Nephron progenitor cell (in vitro differentiated cells): ENCODE data around the gene UQCRC1.

ENCODE experiments used
- DNase-seq: peaks from one replicate; pipeline ENCODE4 v3.0.0; 2021
- H3K27ac Mint-ChIP-seq: 2 replicates; pipeline ENCODE4 v1.8.0; 2021; ENCODE audit warnings: mild to moderate bottlenecking, moderate library complexity, mixed read lengths
- H3K27me3 Mint-ChIP-seq: 2 replicates; pipeline ENCODE4 v1.8.0; 2021; ENCODE audit warnings: mild to moderate bottlenecking, low read depth, mixed read lengths; ENCODE audit not compliant: poor library complexity
- H3K36me3 Mint-ChIP-seq: 2 replicates; pipeline ENCODE4 v1.8.0; 2021; ENCODE audit warnings: low read depth, mixed read lengths
- H3K4me1 Mint-ChIP-seq: 2 replicates; pipeline ENCODE4 v1.8.0; 2021; ENCODE audit warnings: mixed read lengths
- H3K4me3 Mint-ChIP-seq: 2 replicates; pipeline ENCODE4 v1.8.0; 2021; ENCODE audit warnings: mild to moderate bottlenecking, moderate library complexity, mixed read lengths
- H3K9me3 Mint-ChIP-seq: 2 replicates; pipeline ENCODE4 v1.8.0; 2021; ENCODE audit warnings: mild to moderate bottlenecking, moderate library complexity, mixed read lengths
- TF ChIP-seq, protein P1 (sequence below): fragments of 200-600 bp; sonication (generic); IDR thresholded peaks from 2 replicates; pipeline ENCODE4 v1.5.0; 2021; ENCODE audit warnings: antibody characterized with exemption

The UQCRC1 gene

DNA sequence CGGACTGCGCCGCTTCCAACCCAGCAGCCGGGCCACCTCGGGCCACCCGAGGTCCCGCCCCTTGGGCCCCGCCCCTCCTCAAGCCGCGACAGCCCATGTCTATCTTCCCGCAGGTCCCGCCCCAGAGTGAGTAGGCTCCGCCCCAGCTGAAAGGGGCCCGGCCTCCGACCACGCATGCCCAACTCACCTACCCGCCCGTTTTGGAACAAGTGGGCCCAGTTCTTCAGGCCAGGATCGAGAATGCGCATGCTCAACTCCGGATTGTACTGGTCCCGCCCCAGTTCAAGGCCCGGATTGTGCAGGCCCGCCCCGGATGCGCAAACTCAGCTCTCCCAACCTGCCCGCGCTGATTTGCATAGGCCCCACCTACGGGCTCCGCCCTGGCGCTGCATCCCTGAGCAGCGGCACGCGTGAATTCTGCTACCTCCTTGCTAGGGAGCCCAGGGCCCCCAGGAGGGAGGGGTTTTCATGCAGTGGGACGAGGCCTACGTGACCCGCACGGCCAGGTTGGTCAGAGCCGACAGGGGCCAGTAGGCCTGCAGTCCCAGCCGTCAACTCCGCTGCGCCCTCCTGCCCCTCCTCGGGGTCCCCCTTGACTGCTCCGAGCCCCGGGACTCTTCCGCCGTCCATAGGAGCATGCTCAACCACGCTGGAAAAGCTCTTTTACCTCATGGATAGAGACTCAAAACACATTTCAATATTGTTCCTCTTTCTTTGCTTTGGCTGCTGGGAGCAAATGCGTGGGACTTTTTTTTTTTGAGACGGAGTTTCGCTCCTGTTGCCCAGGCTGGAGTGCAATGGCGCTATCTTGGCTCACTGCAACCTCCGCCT lies 52.4 kb downstream of the UQCRC1 start, which contains the start of gene PFKFB4:
Gene PFKFB4 (minus strand): TSS at position 8 of the 831 bp plus-strand sequence. CDS start 26 bp downstream, outside the sequence.
- Mint-ChIP-seq H3K27ac (peak within 1 kb of the TSS; percentile 98), H3K4me1 (peaks cover 73% of the 10 kb centered on the region), H3K36me3 (peaks cover 8% of the 10 kb centered on the region), H3K27me3 (no peaks in the 10 kb centered on the region), H3K4me3 (peak within 1 kb of the TSS; percentile 92), H3K9me3 (no peaks in the 10 kb centered on the region)
- TF ChIP-seq, protein P1, sequence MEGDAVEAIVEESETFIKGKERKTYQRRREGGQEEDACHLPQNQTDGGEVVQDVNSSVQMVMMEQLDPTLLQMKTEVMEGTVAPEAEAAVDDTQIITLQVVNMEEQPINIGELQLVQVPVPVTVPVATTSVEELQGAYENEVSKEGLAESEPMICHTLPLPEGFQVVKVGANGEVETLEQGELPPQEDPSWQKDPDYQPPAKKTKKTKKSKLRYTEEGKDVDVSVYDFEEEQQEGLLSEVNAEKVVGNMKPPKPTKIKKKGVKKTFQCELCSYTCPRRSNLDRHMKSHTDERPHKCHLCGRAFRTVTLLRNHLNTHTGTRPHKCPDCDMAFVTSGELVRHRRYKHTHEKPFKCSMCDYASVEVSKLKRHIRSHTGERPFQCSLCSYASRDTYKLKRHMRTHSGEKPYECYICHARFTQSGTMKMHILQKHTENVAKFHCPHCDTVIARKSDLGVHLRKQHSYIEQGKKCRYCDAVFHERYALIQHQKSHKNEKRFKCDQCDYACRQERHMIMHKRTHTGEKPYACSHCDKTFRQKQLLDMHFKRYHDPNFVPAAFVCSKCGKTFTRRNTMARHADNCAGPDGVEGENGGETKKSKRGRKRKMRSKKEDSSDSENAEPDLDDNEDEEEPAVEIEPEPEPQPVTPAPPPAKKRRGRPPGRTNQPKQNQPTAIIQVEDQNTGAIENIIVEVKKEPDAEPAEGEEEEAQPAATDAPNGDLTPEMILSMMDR, result no peak
- peak; percentile 99 for DNase-seq

DNA sequence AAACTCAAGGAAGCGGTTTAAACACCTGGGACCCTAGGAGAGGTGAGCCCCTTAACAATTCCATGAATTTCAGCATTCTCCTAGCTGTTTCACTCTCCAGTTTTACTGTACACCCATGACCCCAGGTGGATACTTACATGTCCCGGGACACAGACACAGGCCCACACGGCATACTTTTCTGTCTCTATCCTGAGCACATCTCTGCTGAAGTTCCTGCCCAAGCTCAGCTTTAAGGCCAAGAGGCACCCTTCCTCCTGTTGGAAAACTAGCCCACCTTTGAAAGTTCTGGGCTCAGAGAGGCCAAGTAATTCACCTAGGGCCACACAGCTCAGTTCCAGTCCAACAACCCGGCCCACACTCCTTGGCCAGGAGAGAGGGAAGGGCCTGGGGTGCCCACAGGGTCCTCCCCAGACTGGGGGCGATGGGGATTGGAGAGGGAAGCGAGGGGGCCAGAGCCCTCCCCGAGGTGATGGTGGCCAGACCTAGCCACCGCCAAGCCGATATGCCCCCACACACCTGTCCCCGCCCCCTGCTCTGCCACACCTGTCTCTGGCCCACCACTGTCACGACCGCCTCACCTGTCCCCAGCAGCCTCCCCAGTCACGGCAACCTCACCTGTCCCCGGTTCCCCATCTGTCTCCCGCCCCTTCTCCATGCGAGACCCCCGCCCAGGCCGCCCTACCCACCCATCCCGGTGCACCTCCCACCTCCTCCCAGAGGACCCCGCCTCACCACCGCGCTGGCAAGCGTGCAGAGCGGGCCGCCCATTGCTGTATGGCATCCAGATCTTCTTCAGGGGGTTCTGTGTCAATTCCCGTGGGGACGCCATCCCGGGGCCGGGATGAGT lies 53.3 kb downstream of the UQCRC1 start:
- Mint-ChIP-seq H3K27me3 (no peaks in the 10 kb centered on the region), H3K4me1 (peaks cover 67% of the 10 kb centered on the region), H3K36me3 (peaks cover 8% of the 10 kb centered on the region), H3K9me3 (no peaks in the 10 kb centered on the region), H3K4me3 (peak overlapping the region; percentile 92), H3K27ac (no peak overlapping the region)
- TF ChIP-seq, protein P1, result no peak
- DNase-seq, result no peak

DNA sequence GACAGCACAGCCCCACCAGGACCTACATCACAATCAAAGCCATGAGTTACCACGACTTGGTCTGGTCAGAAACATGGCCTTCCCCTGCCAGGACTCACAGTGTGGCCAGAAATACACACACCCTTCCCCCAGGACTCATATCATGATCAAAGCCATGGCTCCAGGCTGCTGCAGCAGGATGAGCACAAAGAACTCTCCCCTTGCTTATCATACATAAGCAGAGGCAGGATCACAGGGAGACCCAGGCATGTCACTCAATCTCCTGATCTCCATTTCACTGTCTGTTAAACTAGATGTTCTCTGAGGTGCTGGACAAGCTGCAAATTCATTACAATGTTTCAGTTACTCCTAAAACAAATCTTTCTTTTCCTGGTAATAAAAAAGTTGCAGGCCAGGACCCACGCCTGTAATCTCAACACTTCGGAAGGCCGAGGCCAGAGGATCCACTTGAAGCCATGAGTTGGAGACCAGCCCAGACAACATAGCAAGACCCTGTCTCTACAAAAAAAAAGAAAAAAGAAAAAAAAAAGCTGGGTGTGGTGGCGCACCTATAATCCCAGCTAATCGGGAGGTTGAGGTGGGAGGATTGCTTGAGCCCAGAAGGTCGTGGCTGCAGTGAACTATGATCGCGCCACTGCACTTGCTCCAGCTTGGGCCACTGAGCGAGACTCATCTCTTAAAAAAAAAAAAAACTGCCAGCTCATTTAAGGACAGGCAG lies 54.1 kb downstream of the UQCRC1 start:
- Mint-ChIP-seq H3K4me3 (peak overlapping the region; percentile 92), H3K9me3 (no peaks in the 10 kb centered on the region), H3K27ac (peak overlapping the region; percentile 84), H3K27me3 (peaks cover 4% of the 10 kb centered on the region), H3K36me3 (peaks cover 13% of the 10 kb centered on the region), H3K4me1 (peaks cover 65% of the 10 kb centered on the region)
- no peak for DNase-seq
- TF ChIP-seq, protein P1, result no peak

DNA sequence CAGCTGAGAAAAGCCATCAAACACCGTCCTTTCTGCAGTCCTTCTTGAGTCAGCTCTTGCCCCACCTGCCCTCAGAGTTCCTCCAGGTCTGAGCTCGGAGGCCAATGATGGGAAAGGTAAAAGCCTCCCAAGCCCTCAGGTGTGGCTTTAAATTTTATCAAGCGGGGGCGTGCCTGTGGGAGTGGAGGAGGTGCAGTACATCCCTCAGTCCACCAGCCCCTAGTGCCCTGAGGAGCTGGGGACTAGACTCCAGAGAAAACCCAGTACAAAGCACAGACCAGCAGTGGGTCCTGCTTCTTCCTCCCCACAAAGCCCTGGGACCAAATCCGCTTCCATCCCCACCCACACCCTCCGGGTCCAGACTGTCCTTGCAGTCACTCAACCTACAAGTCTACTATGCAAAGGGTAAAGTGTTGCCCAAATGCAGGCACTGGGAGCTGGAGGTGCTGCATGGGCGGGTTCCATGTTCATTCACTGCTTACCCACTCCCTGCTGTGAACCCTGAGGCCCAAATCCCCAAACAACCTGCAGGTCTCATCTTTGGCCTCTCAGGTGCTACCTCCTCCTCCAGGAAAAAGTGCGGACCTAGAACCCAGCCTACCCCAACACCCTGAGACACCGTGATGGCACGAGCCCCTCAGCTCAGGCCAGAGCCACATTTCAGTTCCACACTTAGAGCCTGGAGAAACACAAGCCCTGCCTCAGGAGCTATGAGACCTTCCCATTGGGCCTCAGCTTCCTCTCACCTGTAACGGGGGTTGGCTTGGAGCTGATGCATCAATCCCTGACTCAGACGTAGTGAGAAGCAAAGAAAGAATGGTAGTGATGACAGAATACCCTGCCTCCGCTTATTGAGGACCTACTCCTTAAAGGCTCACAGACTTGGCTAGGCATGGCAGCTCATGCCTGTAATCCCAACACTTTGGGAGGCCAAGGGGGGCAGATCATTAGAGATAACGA lies 55.3 kb downstream of the UQCRC1 start:
- H3K4me3 Mint-ChIP-seq, result peak overlapping the region; percentile 92
- no peak for DNase-seq
- peaks cover 65% of the 10 kb centered on the region for H3K4me1 Mint-ChIP-seq
- TF ChIP-seq, protein P1, result no peak
- H3K9me3 Mint-ChIP-seq, result no peaks in the 10 kb centered on the region
- H3K27ac Mint-ChIP-seq, result no peak overlapping the region
- peaks cover 4% of the 10 kb centered on the region for H3K27me3 Mint-ChIP-seq
- H3K36me3 Mint-ChIP-seq, result peaks cover 17% of the 10 kb centered on the region

DNA sequence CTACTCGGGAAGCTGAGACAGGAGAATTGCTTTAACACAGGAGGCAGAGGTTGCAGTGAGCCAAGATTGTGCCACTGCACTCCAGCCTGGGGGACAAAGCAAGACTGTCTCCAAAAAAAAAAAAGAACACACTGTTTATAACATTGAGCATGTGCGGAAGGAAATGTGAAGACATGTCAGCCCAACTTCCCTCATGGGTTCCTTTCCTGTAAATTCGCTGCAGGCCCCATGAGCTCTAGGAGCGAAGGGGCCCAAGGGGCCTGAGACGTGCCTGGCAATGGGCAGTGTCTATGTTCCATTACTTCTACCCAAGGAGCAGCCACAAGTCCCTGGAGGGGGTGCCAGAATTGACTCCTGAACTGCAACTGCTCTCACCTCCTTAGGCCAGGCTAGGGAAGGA lies 56.1 kb downstream of the UQCRC1 start:
- H3K27me3 Mint-ChIP-seq, result peaks cover 4% of the 10 kb centered on the region
- peaks cover 21% of the 10 kb centered on the region for H3K36me3 Mint-ChIP-seq
- peak overlapping the region; percentile 92 for H3K4me3 Mint-ChIP-seq
- H3K27ac Mint-ChIP-seq, result no peak overlapping the region
- H3K9me3 Mint-ChIP-seq, result no peaks in the 10 kb centered on the region
- no peak for DNase-seq
- peaks cover 65% of the 10 kb centered on the region for H3K4me1 Mint-ChIP-seq
- TF ChIP-seq, protein P1, result no peak
